ENCODE measurements around the gene AGAP1. TPM values are rescaled to one million over a fixed set of nuclear protein-coding genes. Genes with fewer than 3 reads are reported as not detected.

AGAP1 gene
- polyA plus RNA-seq, 1 experiment = 12.4 TPM

DNA sequence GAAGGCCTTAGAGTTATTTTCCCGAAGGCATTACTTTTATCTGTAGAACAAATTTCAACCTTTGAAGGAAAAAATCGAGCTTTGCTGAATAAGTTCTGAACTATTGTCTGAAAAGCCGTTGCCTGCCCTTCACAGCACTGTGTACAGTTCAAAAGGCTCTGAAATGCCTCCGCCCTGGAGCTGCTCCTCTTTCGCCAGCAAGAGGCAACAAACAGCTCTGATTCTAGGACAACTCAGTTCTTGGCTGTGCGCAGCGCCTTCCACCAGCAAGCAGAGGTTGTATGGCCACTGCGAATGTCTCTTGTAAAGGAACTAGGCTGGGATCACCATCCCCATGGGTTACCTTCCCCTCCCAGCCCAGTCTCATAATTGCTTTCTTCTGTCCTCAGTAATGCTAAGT is 365.8 kb downstream of the AGAP1 start:
- TF ChIP-seq, protein P1, sequence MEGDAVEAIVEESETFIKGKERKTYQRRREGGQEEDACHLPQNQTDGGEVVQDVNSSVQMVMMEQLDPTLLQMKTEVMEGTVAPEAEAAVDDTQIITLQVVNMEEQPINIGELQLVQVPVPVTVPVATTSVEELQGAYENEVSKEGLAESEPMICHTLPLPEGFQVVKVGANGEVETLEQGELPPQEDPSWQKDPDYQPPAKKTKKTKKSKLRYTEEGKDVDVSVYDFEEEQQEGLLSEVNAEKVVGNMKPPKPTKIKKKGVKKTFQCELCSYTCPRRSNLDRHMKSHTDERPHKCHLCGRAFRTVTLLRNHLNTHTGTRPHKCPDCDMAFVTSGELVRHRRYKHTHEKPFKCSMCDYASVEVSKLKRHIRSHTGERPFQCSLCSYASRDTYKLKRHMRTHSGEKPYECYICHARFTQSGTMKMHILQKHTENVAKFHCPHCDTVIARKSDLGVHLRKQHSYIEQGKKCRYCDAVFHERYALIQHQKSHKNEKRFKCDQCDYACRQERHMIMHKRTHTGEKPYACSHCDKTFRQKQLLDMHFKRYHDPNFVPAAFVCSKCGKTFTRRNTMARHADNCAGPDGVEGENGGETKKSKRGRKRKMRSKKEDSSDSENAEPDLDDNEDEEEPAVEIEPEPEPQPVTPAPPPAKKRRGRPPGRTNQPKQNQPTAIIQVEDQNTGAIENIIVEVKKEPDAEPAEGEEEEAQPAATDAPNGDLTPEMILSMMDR (IDR thresholded peaks at IDR 0.05; ENCODE audit: low read depth, low read length) = no peak
- DNase-seq (ENCODE audit: low read depth, low spot score) = no peak
- Histone ChIP-seq H3K27me3 (ENCODE audit: control insufficient read depth, insufficient read depth, low read length) (no peaks in the 10 kb centered on the region), H3K9me3 (ENCODE audit: control insufficient read depth, insufficient read depth, low read length) (no peaks in the 10 kb centered on the region), H3K27ac (ENCODE audit: low read depth, low read length) (no peak overlapping the region), H3K4me3 (ENCODE audit: low read depth, low read length) (no peak overlapping the region)
- ChIA-PET POLR2A (no interaction called here), CTCF (interaction anchor here (0.6 kb wide), 1 partner anchor 106 kb away, joined by 4 read pairs; no protein-coding TSS in a partner anchor)

DNA sequence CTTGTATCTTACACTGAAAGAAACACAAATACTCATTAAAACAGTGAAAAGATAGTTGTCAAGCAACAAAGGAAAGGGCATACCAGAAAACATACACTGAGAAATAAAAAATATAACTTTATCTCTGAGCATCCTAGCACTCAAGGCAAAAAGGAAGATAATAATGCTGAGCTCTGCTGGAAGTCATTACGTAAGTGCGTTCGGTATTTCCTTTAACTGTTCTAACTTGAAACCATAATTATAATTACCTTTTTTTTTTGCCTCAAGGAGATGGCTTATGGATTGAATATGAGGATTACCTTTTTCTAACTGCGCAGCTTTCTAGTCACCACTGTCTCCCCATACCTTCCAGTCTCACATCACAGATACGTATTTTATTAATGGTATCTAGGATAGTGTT is 366.3 kb downstream of the AGAP1 start:
- Histone ChIP-seq H3K9me3 (ENCODE audit: control insufficient read depth, insufficient read depth, low read length) (no peaks in the 10 kb centered on the region; the same call in 1 of the 2 replicates), H3K4me3 (ENCODE audit: low read depth, low read length) (no peak overlapping the region), H3K27ac (ENCODE audit: low read depth, low read length) (no peak overlapping the region), H3K27me3 (ENCODE audit: control insufficient read depth, insufficient read depth, low read length) (no peaks in the 10 kb centered on the region)
- TF ChIP-seq, protein P1 (IDR thresholded peaks at IDR 0.05; ENCODE audit: low read depth, low read length) = no peak
- no peak for DNase-seq (ENCODE audit: low read depth, low spot score)
- CTCF ChIA-PET = interaction anchor here (0.6 kb wide), 1 partner anchor 106 kb away, joined by 4 read pairs; no protein-coding TSS in a partner anchor
- POLR2A ChIA-PET = no interaction called here

DNA sequence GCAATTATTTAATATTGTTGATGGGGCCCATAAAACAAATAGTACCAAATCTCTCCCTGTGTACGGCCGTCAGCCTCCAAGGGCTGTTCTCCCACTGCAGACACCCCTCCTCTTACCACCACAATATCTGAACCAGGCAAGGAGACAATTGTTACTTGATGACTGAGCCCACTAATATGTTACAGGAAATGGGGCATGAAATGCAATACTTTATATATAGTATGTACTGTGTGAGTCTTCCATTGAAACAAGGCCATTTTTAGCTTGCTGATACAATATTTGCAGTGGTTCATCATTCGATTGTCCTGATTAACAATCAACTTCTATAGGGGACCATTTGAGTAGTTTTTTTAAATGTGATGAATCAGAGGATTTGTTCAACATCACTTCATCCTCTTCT is 367.0 kb downstream of the AGAP1 start:
- CTCF ChIA-PET = no interaction called here
- no peak for DNase-seq (ENCODE audit: low read depth, low spot score)
- no peaks in the 10 kb centered on the region for H3K27me3 ChIP-seq (ENCODE audit: control insufficient read depth, insufficient read depth, low read length)
- TF ChIP-seq, protein P1 (IDR thresholded peaks at IDR 0.05; ENCODE audit: low read depth, low read length) = no peak
- no peak overlapping the region for H3K4me3 ChIP-seq (ENCODE audit: low read depth, low read length)
- no peak overlapping the region for H3K27ac ChIP-seq (ENCODE audit: low read depth, low read length)
- no peaks in the 10 kb centered on the region; the same call in 1 of the 2 replicates for H3K9me3 ChIP-seq (ENCODE audit: control insufficient read depth, insufficient read depth, low read length)
- POLR2A ChIA-PET = no interaction called here

- Histone ChIP-seq H3K27me3 (ENCODE audit: control insufficient read depth, insufficient read depth, low read length) (no peaks in the 10 kb centered on the region), H3K4me3 (ENCODE audit: low read depth, low read length) (no peak overlapping the region), H3K27ac (ENCODE audit: low read depth, low read length) (no peak overlapping the region), H3K9me3 (ENCODE audit: control insufficient read depth, insufficient read depth, low read length) (no peaks in the 10 kb centered on the region; the same call in 1 of the 2 replicates)
- TF ChIP-seq, protein P1 (IDR thresholded peaks at IDR 0.05; ENCODE audit: low read depth, low read length) = no peak
- no peak for DNase-seq (ENCODE audit: low read depth, low spot score)
- POLR2A ChIA-PET = no interaction called here
- CTCF ChIA-PET = no interaction called here
Observed at GRCh38 chr2:235861383-235861782, 367.5 kb downstream of the AGAP1 start.

DNA sequence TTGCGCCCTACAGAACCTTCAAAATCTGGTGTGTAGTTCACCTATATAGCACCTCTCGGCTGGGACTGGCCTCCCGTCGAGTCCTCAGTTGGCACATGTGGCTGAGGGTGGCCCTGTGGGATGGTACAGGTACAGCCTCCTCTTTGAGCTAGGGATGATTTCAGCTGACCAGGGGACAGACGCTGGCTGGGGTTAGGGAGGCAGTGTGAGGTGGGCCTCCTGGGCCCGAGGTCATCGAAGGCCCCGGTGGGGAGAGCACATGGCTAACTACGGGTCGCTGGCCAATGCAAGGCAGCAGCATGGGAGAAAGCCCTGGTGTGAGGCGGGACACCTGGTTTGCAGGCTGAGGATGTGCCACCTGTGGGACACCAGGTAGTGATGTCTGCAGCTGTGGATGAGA is 369.6 kb downstream of the AGAP1 start:
- POLR2A ChIA-PET = no interaction called here
- TF ChIP-seq, protein P1 (IDR thresholded peaks at IDR 0.05; ENCODE audit: low read depth, low read length) = no peak
- no peaks in the 10 kb centered on the region for H3K27me3 ChIP-seq (ENCODE audit: control insufficient read depth, insufficient read depth, low read length)
- DNase-seq (ENCODE audit: low read depth, low spot score) = no peak
- H3K9me3 ChIP-seq (ENCODE audit: control insufficient read depth, insufficient read depth, low read length) = no peaks in the 10 kb centered on the region; the same call in 1 of the 2 replicates
- H3K4me3 ChIP-seq (ENCODE audit: low read depth, low read length) = no peak overlapping the region
- no peak overlapping the region for H3K27ac ChIP-seq (ENCODE audit: low read depth, low read length)
- CTCF ChIA-PET = no interaction called here

Data from AG04450 (cell line).